ENCODE results near the gene ABCB6.
A peak's percentile ranks its signal among the peaks of the same experiment; 100 is the strongest.

Gene ABCB6

GRCh38 chr2:219175928-219176817 is 42.6 kb downstream of the ABCB6 start:
- Mint-ChIP-seq H3K27me3 (ENCODE audit: low read depth) (no peaks in the 10 kb centered on the region), H3K9me3 (no peaks in the 10 kb centered on the region), H3K4me1 (peaks cover 39% of the 10 kb centered on the region), H3K4me3 (peak overlapping the region; percentile 97 to 100 (median 99)), H3K36me3 (ENCODE audit: low read depth) (peaks cover 35% of the 10 kb centered on the region), H3K27ac (peak overlapping the region; percentile 60 to 99 (median 88))
- TF ChIP-seq, protein P1, sequence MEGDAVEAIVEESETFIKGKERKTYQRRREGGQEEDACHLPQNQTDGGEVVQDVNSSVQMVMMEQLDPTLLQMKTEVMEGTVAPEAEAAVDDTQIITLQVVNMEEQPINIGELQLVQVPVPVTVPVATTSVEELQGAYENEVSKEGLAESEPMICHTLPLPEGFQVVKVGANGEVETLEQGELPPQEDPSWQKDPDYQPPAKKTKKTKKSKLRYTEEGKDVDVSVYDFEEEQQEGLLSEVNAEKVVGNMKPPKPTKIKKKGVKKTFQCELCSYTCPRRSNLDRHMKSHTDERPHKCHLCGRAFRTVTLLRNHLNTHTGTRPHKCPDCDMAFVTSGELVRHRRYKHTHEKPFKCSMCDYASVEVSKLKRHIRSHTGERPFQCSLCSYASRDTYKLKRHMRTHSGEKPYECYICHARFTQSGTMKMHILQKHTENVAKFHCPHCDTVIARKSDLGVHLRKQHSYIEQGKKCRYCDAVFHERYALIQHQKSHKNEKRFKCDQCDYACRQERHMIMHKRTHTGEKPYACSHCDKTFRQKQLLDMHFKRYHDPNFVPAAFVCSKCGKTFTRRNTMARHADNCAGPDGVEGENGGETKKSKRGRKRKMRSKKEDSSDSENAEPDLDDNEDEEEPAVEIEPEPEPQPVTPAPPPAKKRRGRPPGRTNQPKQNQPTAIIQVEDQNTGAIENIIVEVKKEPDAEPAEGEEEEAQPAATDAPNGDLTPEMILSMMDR (IDR thresholded peaks at IDR 0.05; ENCODE audit: unreplicated experiment in 3 of 3): peak in 2 of 3 experiments; percentile 22 to 29

- Mint-ChIP-seq H3K9me3 (no peaks in the 10 kb centered on the region), H3K4me3 (peak overlapping the region; percentile 97 to 100 (median 99)), H3K27ac (peak overlapping the region in 2 of 3 experiments; percentile 60 to 99), H3K36me3 (ENCODE audit: low read depth) (peaks cover 29% of the 10 kb centered on the region), H3K4me1 (peaks cover 37% of the 10 kb centered on the region), H3K27me3 (ENCODE audit: low read depth) (no peaks in the 10 kb centered on the region)
- TF ChIP-seq, protein P1 (IDR thresholded peaks at IDR 0.05; ENCODE audit: unreplicated experiment in 3 of 3): no peak
Measured at GRCh38 chr2:219175486-219175885, 43.3 kb downstream of the ABCB6 start.

DNA sequence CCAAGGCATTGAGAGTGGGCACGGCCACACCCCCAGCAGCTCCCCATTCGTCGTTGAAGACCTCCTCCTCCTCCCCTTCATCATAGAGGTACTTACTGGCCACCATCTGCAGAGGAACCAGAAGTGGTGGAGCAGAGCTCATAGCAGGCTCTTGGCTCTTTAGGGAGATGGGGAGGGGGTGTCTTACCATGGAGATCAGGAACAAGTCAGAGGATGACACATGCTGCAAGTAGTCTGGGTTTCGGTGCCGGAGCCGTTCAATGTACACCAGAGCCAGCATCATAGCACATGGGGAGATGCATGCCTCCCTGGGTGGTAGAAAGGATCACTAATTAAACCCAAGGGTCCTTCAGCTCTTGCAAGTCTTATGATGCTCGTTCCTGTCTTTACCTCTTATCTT is 44.0 kb downstream of the ABCB6 start:
- no peak overlapping the region for H3K27ac Mint-ChIP-seq
- TF ChIP-seq, protein P1 (IDR thresholded peaks at IDR 0.05; ENCODE audit: unreplicated experiment in 3 of 3): no peak
- H3K27me3 Mint-ChIP-seq (ENCODE audit: low read depth): no peaks in the 10 kb centered on the region
- peaks cover 36% of the 10 kb centered on the region for H3K4me1 Mint-ChIP-seq
- peak overlapping the region; percentile 57 to 81 (median 72) for H3K4me3 Mint-ChIP-seq
- H3K9me3 Mint-ChIP-seq: no peaks in the 10 kb centered on the region
- peaks cover 29% of the 10 kb centered on the region for H3K36me3 Mint-ChIP-seq (ENCODE audit: low read depth)

GRCh38 chr2:219174146-219174545 is 44.6 kb downstream of the ABCB6 start:
- peaks cover 26% of the 10 kb centered on the region for H3K36me3 Mint-ChIP-seq (ENCODE audit: low read depth)
- H3K27ac Mint-ChIP-seq: no peak overlapping the region
- no peaks in the 10 kb centered on the region for H3K27me3 Mint-ChIP-seq (ENCODE audit: low read depth)
- H3K4me1 Mint-ChIP-seq: peaks cover 33% of the 10 kb centered on the region
- peak overlapping the region; percentile 65 to 81 (median 72) for H3K4me3 Mint-ChIP-seq
- TF ChIP-seq, protein P1 (IDR thresholded peaks at IDR 0.05; ENCODE audit: unreplicated experiment in 3 of 3): no peak
- no peaks in the 10 kb centered on the region for H3K9me3 Mint-ChIP-seq

DNA sequence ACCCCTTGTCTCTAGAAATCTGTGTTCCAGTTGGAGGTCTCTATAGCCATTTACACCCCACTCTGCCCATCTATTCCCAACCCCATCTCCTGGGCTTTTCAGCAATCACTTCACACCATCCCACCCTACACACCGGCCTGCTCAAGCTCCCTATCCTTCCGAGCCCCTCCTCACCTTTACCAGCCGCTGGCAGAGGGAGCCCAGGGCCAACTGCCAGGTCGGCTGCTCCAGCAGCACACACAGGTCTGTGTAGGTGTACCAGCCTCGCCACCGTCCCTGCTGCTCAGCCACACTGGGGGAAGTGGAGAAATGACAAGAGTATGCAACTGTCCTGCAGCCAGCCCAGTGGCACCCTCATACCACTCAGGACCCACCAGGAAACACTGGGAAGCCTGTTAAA is 45.6 kb downstream of the ABCB6 start:
- peaks cover 25% of the 10 kb centered on the region for H3K36me3 Mint-ChIP-seq (ENCODE audit: low read depth)
- H3K27ac Mint-ChIP-seq: no peak overlapping the region
- no peaks in the 10 kb centered on the region for H3K9me3 Mint-ChIP-seq
- H3K4me1 Mint-ChIP-seq: peaks cover 27% of the 10 kb centered on the region
- TF ChIP-seq, protein P1 (IDR thresholded peaks at IDR 0.05; ENCODE audit: unreplicated experiment in 3 of 3): no peak
- H3K27me3 Mint-ChIP-seq (ENCODE audit: low read depth): no peaks in the 10 kb centered on the region
- H3K4me3 Mint-ChIP-seq: peak overlapping the region in 1 of 3 experiments; percentile 12
